SK-N-MC (cell line): ENCODE data around the gene SYNJ2.

Experiments
- DNase-seq: peaks from one replicate; pipeline ENCODE4 v3.0.0-alpha.2; 2011; ENCODE audit warnings: low read depth, low spot score
- H3K27ac ChIP-seq: fragments of 200-600 bp; sonication (generic); 2 replicates; pipeline ENCODE4 v1.5.1; 2016; ENCODE audit warnings: mixed run types
- H3K36me3 ChIP-seq: fragments of 200-600 bp; sonication (generic); 2 replicates; pipeline ENCODE4 v1.6.1; 2017; ENCODE audit warnings: antibody characterized with exemption, low read length, mixed read lengths; ENCODE audit not compliant: insufficient read depth
- H3K4me3 ChIP-seq: fragments of 200-600 bp; sonication (generic); 2 replicates; pipeline ENCODE4 v1.5.1; 2016
- H3K9ac ChIP-seq: fragments of 200-600 bp; sonication (generic); 2 replicates; pipeline ENCODE4 v1.8.0; 2017; ENCODE audit warnings: mixed run types, mixed read lengths; ENCODE audit not compliant: insufficient read length
- H3K9me3 ChIP-seq: fragments of 200-600 bp; sonication (generic); 2 replicates; pipeline ENCODE4 v1.6.1; 2017; ENCODE audit warnings: low read depth, mild to moderate bottlenecking, antibody characterized with exemption, low read length, moderate library complexity, mixed read lengths
- EZH2 ChIP-seq: fragments of 200-600 bp; sonication (generic); IDR thresholded peaks from one replicate; pipeline ENCODE4 v1.6.1; 2017; ENCODE audit warnings: antibody characterized with exemption
- FOXP2 ChIP-seq: optimal IDR thresholded peaks from 2 replicates; pipeline ENCODE3; 2011; ENCODE audit warnings: mild to moderate bottlenecking, moderate library complexity; ENCODE audit not compliant: insufficient read depth; ENCODE audit errors: extremely low read length, control extremely low read depth
- POLR2AphosphoS5 ChIP-seq: IDR thresholded peaks from 2 replicates; pipeline ENCODE4 v1.6.1; 2012; ENCODE audit warnings: mild to moderate bottlenecking, low read depth, low read length, borderline replicate concordance

Gene SYNJ2

DNA sequence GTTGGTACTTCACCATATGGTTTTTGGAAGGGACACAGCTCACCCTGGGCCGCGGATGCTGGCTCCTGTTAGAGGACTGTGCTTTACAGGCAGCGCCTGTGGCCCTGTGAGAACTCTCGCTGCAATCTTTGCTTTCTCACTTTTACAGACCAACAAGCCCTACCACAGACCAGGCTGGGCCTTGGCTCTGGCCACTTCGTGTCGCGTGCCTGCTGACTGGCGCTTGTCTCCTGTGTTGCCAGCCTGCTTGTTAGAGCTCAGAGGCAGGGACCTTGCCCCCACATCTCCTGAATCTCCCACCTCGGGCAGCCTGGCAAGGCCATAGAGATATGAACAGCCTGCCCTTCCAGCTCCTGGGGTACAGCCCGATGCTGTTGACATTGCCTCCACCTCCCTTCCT is 56.1 kb downstream of the SYNJ2 start:
- Histone ChIP-seq H3K27ac (no peak overlapping the region), H3K36me3 (no peaks in the 10 kb centered on the region), H3K9ac (no peak overlapping the region), H3K9me3 (no peaks in the 10 kb centered on the region), H3K4me3 (no peak overlapping the region)
- TF ChIP-seq FOXP2 = no peak
- TF ChIP-seq EZH2 = no peak
- no peak for TF ChIP-seq POLR2AphosphoS5
- DNase-seq = no peak

DNA sequence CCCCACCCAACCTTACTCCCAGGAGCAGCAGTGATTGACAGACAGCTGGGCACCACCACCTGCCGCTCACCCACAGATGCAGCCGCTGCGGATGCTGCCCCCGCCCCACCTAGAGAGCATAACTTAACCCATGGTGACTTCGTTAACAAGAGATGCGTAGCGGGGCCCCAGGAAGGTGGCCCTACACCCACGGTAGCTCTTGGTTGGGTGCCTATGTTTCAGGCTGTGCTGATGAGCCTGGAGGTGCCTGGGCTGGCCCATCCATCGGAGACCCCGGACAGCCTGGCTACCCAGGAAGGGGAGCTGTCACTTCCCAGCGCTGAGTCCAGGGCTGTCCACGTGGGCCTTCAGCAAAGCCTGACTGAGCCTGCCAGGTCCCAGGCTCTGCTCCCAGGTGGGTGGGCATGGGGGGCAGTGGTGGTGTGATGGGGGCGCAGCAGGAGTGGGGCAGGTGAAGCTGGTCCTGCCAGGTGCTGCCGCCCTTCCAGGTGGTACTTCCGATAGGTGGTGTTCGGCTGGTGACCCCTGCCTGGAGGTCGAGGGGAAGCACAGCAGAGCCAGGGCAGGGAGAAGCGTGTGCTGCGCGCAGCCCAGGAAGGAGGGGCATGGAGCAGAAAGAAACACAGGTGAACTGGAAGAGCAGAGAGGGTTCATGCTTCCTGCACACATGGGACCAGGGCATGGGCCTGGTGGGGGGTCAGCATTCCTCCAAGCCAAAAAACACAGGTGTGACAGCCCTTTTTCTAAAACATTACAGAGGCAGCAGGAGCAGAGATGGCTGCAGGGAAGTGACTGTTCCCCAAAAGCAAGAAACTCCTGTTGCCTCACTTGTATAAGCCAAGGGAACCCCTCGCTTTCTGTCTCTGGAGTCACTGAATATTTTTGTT is 56.9 kb downstream of the SYNJ2 start:
- H3K27ac ChIP-seq = no peak overlapping the region
- H3K4me3 ChIP-seq = no peak overlapping the region

DNA sequence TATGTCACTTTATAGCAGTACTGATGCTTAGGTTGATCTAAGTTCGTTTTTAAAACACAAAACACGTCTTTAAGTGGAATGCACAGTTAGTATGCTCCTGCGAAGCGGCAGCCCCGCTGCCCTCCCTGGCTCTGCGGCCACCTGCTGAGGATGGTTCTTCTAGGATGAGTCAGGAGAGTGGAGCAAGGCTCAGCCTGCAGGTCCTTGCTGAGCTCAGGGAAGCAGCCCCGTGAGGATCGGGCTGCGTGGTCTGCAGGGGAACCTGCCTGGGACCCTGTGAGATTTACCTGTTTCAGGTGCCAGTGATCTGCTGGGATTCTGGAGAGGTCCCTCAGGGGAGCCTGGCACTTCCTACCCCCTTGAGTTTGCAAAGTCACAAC is 57.5 kb downstream of the SYNJ2 start:
- TF ChIP-seq FOXP2 (no peak), POLR2AphosphoS5 (no peak), EZH2 (no peak)
- no peak overlapping the region for H3K9ac ChIP-seq
- H3K4me3 ChIP-seq = no peak overlapping the region
- no peaks in the 10 kb centered on the region for H3K36me3 ChIP-seq
- H3K27ac ChIP-seq = no peak overlapping the region
- H3K9me3 ChIP-seq = no peaks in the 10 kb centered on the region
- DNase-seq = no peak

More for the DNA sequence above, 56.9 kb downstream of the SYNJ2 start:
- Histone ChIP-seq H3K36me3 (no peaks in the 10 kb centered on the region), H3K9ac (no peak overlapping the region), H3K9me3 (no peaks in the 10 kb centered on the region)
- no peak for DNase-seq
- TF ChIP-seq EZH2 (no peak), POLR2AphosphoS5 (no peak), FOXP2 (no peak)

GRCh38 chr6:158039571-158040050 is 57.9 kb downstream of the SYNJ2 start:
- no peak for DNase-seq
- no peak overlapping the region for H3K9ac ChIP-seq
- no peak overlapping the region for H3K4me3 ChIP-seq
- TF ChIP-seq FOXP2 = no peak
- no peak for TF ChIP-seq EZH2
- TF ChIP-seq POLR2AphosphoS5 = no peak
- H3K27ac ChIP-seq = no peak overlapping the region
- H3K36me3 ChIP-seq = no peaks in the 10 kb centered on the region
- H3K9me3 ChIP-seq = no peaks in the 10 kb centered on the region

- Histone ChIP-seq H3K27ac (no peak overlapping the region), H3K9ac (no peak overlapping the region), H3K36me3 (no peaks in the 10 kb centered on the region), H3K9me3 (no peaks in the 10 kb centered on the region), H3K4me3 (no peak overlapping the region)
- DNase-seq = no peak
- TF ChIP-seq EZH2 = no peak
- no peak for TF ChIP-seq FOXP2
- no peak for TF ChIP-seq POLR2AphosphoS5
Observed at GRCh38 chr6:158040051-158040803, 58.6 kb downstream of the SYNJ2 start.

GRCh38 chr6:158040804-158041347 is 59.2 kb downstream of the SYNJ2 start:
- no peak overlapping the region for H3K27ac ChIP-seq

DNA sequence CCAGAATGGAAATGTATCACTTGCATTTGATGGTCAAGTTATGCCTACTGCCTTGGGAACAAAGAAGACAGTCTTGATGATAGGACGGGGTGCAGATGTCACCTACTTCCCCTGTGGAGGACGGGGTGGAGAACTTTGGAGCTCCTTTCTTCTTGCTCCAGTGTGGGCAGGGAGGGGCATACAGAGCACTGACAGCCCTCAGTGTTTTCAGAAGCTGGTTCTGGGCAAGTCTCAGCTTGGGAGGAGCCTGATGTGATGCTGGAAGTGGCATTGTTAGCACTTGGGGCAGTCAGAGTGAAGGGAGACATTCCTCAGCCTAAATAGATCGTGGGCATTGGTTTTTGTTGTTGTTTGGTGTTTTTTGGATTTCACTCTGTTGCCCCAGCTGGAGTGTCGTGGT is 59.7 kb downstream of the SYNJ2 start:
- TF ChIP-seq POLR2AphosphoS5 = no peak
- no peak for TF ChIP-seq FOXP2
- TF ChIP-seq EZH2 = no peak
- H3K4me3 ChIP-seq = no peak overlapping the region
- H3K9me3 ChIP-seq = no peaks in the 10 kb centered on the region
- no peak overlapping the region for H3K27ac ChIP-seq
- H3K9ac ChIP-seq = no peak overlapping the region
- DNase-seq = no peak
- H3K36me3 ChIP-seq = no peaks in the 10 kb centered on the region

More at GRCh38 chr6:158040804-158041347, 59.2 kb downstream of the SYNJ2 start:
- Histone ChIP-seq H3K4me3 (no peak overlapping the region), H3K9ac (no peak overlapping the region), H3K36me3 (no peaks in the 10 kb centered on the region), H3K9me3 (no peaks in the 10 kb centered on the region)
- DNase-seq = no peak
- TF ChIP-seq POLR2AphosphoS5 (no peak), EZH2 (no peak), FOXP2 (no peak)

DNA sequence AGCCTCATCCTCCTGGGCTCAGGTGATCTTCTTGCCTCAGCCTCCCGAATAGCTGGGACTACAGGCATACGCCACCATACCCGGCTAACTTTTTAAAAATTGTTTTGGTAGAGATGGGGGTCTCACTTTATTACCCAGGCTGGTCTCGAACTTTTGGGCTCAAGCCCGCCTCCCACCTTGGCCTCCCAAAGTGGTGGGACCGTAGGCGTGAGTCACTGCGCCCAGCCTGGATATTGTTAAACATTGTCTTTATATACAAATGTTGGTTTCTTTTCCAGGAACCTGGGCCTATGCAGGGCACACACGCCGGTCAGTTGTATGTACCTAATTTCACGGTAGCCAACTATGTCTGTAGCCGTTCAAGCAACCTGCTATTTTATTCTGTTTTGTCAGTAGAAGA is 60.1 kb downstream of the SYNJ2 start:
- no peak overlapping the region for H3K9ac ChIP-seq
- no peaks in the 10 kb centered on the region for H3K9me3 ChIP-seq
- TF ChIP-seq FOXP2 (no peak), EZH2 (no peak), POLR2AphosphoS5 (no peak)
- DNase-seq = no peak
- no peaks in the 10 kb centered on the region for H3K36me3 ChIP-seq
- no peak overlapping the region for H3K4me3 ChIP-seq
- no peak overlapping the region for H3K27ac ChIP-seq
